Mesenchymal stem cell (in vitro differentiated cells and primary cell): ENCODE data around the gene SPATS2L.

ENCODE experiments used
- DNase-seq: peaks from one replicate; pipeline ENCODE4 v3.0.0-alpha.2; 2013
- H2AFZ ChIP-seq: one replicate; pipeline ENCODE4 v1.6.1; 2013; ENCODE audit warnings: low read depth, mild to moderate bottlenecking, control low read depth, inconsistent platforms, low read length, moderate library complexity
- H2AK5ac ChIP-seq: 2 replicates; pipeline ENCODE4 v1.6.1; 2013; ENCODE audit warnings: low read length, moderate library complexity, mild to moderate bottlenecking, inconsistent platforms; ENCODE audit not compliant: severe bottlenecking
- H2BK120ac ChIP-seq: one replicate; pipeline ENCODE4 v1.6.1; 2013; ENCODE audit warnings: low read depth, mild to moderate bottlenecking, inconsistent platforms, low read length, moderate library complexity
- H2BK12ac ChIP-seq, 2 experiments: one replicate each; pipeline ENCODE4 v1.6.1; 2013; ENCODE audit warnings: inconsistent platforms in 2 of 2, low read length in 2 of 2, mild to moderate bottlenecking in 2 of 2, moderate library complexity in 2 of 2, control low read depth in 1 of 2
- H2BK15ac ChIP-seq: one replicate; pipeline ENCODE4 v1.6.1; 2013; ENCODE audit warnings: mild to moderate bottlenecking, low read depth, inconsistent platforms; ENCODE audit not compliant: poor library complexity, severe bottlenecking
- H2BK5ac ChIP-seq: 2 replicates; pipeline ENCODE4 v1.6.1; 2013; ENCODE audit warnings: low read depth, mild to moderate bottlenecking, low read length, control low read depth, inconsistent platforms; ENCODE audit not compliant: poor library complexity, severe bottlenecking
- H3K14ac ChIP-seq, 2 experiments: one replicate each; pipeline ENCODE4 v1.6.1; 2013; ENCODE audit warnings: inconsistent platforms in 2 of 2, low read length in 2 of 2, control low read depth in 1 of 2, mild to moderate bottlenecking in 1 of 2, moderate library complexity in 1 of 2
- H3K18ac ChIP-seq, 2 experiments: one replicate each; pipeline ENCODE4 v1.6.1; 2013; ENCODE audit warnings: inconsistent platforms in 2 of 2, low read length in 2 of 2, control low read depth in 1 of 2, low read depth in 1 of 2, mild to moderate bottlenecking in 1 of 2
- H3K23ac ChIP-seq, 2 experiments: one replicate each; pipeline ENCODE4 v1.6.1; 2013; ENCODE audit warnings: inconsistent platforms in 2 of 2, low read length in 2 of 2, mild to moderate bottlenecking in 2 of 2, moderate library complexity in 2 of 2, control low read depth in 1 of 2
- H3K27ac ChIP-seq: 2 replicates; pipeline ENCODE4 v1.5.1; 2013; ENCODE audit warnings: mild to moderate bottlenecking, moderate library complexity, low read length, control low read depth, inconsistent platforms; ENCODE audit not compliant: poor library complexity, severe bottlenecking
- H3K27me3 ChIP-seq, 2 experiments: 2 replicates each; pipeline versions ENCODE4 v1.6.1 to v1.7.0; 2013; ENCODE audit warnings: low read length in 2 of 2, mild to moderate bottlenecking in 2 of 2, moderate library complexity in 2 of 2, control low read depth in 1 of 2, inconsistent platforms in 1 of 2; ENCODE audit not compliant: control insufficient read depth in 1 of 2, insufficient read depth in 1 of 2
- H3K36me3 ChIP-seq, 2 experiments: 2 replicates each; pipeline versions ENCODE4 v1.6.1 to v1.7.0; 2013; ENCODE audit warnings: low read length in 2 of 2, control low read depth in 1 of 2, inconsistent platforms in 1 of 2, low read depth in 1 of 2, mild to moderate bottlenecking in 1 of 2; ENCODE audit not compliant: insufficient read depth in 2 of 2, control insufficient read depth in 1 of 2
- H3K4ac ChIP-seq, 2 experiments: one replicate each; pipeline ENCODE4 v1.6.1; 2013; ENCODE audit warnings: inconsistent platforms in 2 of 2, low read length in 2 of 2, mild to moderate bottlenecking in 2 of 2, moderate library complexity in 2 of 2, control low read depth in 1 of 2, low read depth in 1 of 2
- H3K4me1 ChIP-seq: 2 replicates; pipeline ENCODE4 v1.6.1; 2013; ENCODE audit warnings: low read depth, low read length, control low read depth; ENCODE audit not compliant: control insufficient read depth, insufficient read depth
- H3K4me2 ChIP-seq: 2 replicates; pipeline ENCODE4 v1.6.1; 2013; ENCODE audit warnings: low read length, mild to moderate bottlenecking, inconsistent platforms; ENCODE audit not compliant: poor library complexity, severe bottlenecking
- H3K4me3 ChIP-seq, 2 experiments: 2 replicates each; pipeline versions ENCODE4 v1.5.1 to v1.7.0; 2013; ENCODE audit warnings: low read length in 2 of 2, mild to moderate bottlenecking in 2 of 2, control low read depth in 1 of 2, low read depth in 1 of 2; ENCODE audit not compliant: insufficient read depth in 1 of 2
- H3K79me1 ChIP-seq: replicated peaks from 2 replicates; pipeline ENCODE4 v1.6.1; 2013; ENCODE audit warnings: mild to moderate bottlenecking, control low read depth, low read length, inconsistent platforms; ENCODE audit not compliant: poor library complexity, severe bottlenecking
- H3K9ac ChIP-seq: 2 replicates; pipeline ENCODE4 v1.7.0; 2013; ENCODE audit warnings: mild to moderate bottlenecking, low read length, moderate library complexity
- H3K9me3 ChIP-seq: 2 replicates; pipeline ENCODE4 v1.7.0; 2013; ENCODE audit warnings: mild to moderate bottlenecking, low read length; ENCODE audit not compliant: control insufficient read depth
- H4K8ac ChIP-seq: one replicate; pipeline ENCODE4 v1.6.1; 2013; ENCODE audit warnings: inconsistent platforms, mild to moderate bottlenecking, low read length, moderate library complexity
- H4K91ac ChIP-seq: one replicate; pipeline ENCODE4 v1.6.1; 2013; ENCODE audit warnings: mild to moderate bottlenecking, low read length, inconsistent platforms
- WGBS: methylation state at CpG from one replicate; pipeline ENCODE4 v1.1.7; 2013; ENCODE audit warnings: mixed read lengths; 5-methylcytosine and 5-hydroxymethylcytosine counted together

SPATS2L gene

GRCh38 chr2:200442471-200442870, 136.0 kb downstream of the SPATS2L start:
- no peak overlapping the region for H2AK5ac ChIP-seq
- H4K8ac ChIP-seq = no peak overlapping the region
- H2BK120ac ChIP-seq = no peak overlapping the region
- peaks cover 20 to 49% of the 10 kb centered on the region in 2 experiments for H3K36me3 ChIP-seq
- no peak overlapping the region for H3K23ac ChIP-seq
- no peaks in the 10 kb centered on the region for H3K27me3 ChIP-seq
- H3K9ac ChIP-seq = peak overlapping the region; percentile 10
- H3K14ac ChIP-seq = no peak overlapping the region
- no peak overlapping the region for H3K4ac ChIP-seq
- H3K4me1 ChIP-seq = peaks cover 2% of the 10 kb centered on the region
- peak overlapping the region; percentile 53 for H3K27ac ChIP-seq
- H2BK15ac ChIP-seq = no peak overlapping the region
- no peak overlapping the region for H2AFZ ChIP-seq
- H3K18ac ChIP-seq = peak overlapping the region in 1 of 2 experiments; percentile 9
- no peak overlapping the region for H3K4me3 ChIP-seq
- H4K91ac ChIP-seq = no peak overlapping the region
- 86% methylated on average over 1 of the region's 1 CpG for WGBS
- no peak overlapping the region for H2BK12ac ChIP-seq
- no peaks in the 10 kb centered on the region for H3K9me3 ChIP-seq
- no peak overlapping the region for H3K4me2 ChIP-seq
- DNase-seq = peak; percentile 72
- peaks cover 23% of the 10 kb centered on the region for H3K79me1 ChIP-seq
- no peak overlapping the region for H2BK5ac ChIP-seq

DNA sequence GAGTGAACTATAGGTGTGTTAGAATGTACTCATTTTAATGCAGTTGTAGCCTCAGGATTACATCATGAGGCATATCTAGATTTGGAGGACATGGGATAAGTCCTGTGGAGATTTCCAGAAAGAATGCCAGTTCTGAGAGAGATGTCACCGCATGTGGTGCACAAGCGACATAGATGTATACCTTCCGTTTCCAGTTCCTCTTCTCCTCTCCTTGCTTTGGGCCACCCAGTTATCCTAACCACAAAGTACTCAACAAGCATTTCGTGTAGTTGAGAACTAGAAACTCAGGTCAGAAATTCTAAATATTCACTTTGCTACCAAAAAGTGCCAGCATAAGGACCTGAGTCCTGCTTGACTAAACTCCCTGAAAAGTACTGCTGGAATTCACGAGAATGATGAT, 136.9 kb downstream of the SPATS2L start:
- H3K27ac ChIP-seq = no peak overlapping the region
- peak overlapping the region in 1 of 2 experiments; percentile 38 for H3K18ac ChIP-seq
- H2BK120ac ChIP-seq = no peak overlapping the region
- H3K4ac ChIP-seq = no peak overlapping the region
- H3K79me1 ChIP-seq = peaks cover 26% of the 10 kb centered on the region
- no peak overlapping the region for H2BK15ac ChIP-seq
- H2BK5ac ChIP-seq = no peak overlapping the region
- H3K9me3 ChIP-seq = no peaks in the 10 kb centered on the region
- H3K4me2 ChIP-seq = no peak overlapping the region
- DNase-seq = no peak
- H3K36me3 ChIP-seq = peaks cover 25 to 45% of the 10 kb centered on the region in 2 experiments
- no peak overlapping the region for H3K14ac ChIP-seq
- H3K4me1 ChIP-seq = peaks cover 2% of the 10 kb centered on the region
- no peak overlapping the region for H2BK12ac ChIP-seq
- H2AFZ ChIP-seq = no peak overlapping the region
- WGBS = 94% methylated on average over 4 of the region's 5 CpGs
- no peak overlapping the region for H3K23ac ChIP-seq
- H3K27me3 ChIP-seq = no peaks in the 10 kb centered on the region
- no peak overlapping the region for H4K91ac ChIP-seq
- H4K8ac ChIP-seq = peak overlapping the region; percentile 33
- H3K9ac ChIP-seq = no peak overlapping the region
- H3K4me3 ChIP-seq = no peak overlapping the region
- H2AK5ac ChIP-seq = no peak overlapping the region

DNA sequence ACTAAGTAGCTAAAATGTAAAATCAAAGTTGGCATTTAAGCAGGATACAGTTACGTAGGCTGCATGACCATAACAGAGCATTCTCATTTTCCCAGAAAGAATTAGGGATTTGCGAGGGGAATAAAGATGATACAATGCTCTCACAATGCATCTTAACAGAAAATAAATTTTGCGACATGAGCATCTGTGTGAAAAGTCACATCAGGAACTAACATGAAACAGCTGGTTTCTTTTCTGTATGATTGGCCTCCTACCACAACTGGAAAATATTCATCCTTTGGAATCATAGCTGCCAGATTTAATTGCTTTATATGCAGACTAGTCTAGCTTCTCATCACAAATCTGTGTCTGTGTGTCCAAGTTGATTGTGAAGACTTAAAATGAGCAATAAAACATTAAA, 137.4 kb downstream of the SPATS2L start:
- Histone ChIP-seq H3K27me3 (no peaks in the 10 kb centered on the region), H3K23ac (no peak overlapping the region), H2BK12ac (no peak overlapping the region), H4K91ac (no peak overlapping the region), H3K4me3 (no peak overlapping the region), H3K27ac (no peak overlapping the region), H3K18ac (peak overlapping the region in 1 of 2 experiments; percentile 38), H2BK120ac (no peak overlapping the region), H3K9me3 (no peaks in the 10 kb centered on the region), H3K9ac (no peak overlapping the region), H3K4ac (no peak overlapping the region), H3K36me3 (peaks cover 25 to 47% of the 10 kb centered on the region in 2 experiments), H3K14ac (no peak overlapping the region), H3K79me1 (peaks cover 26% of the 10 kb centered on the region), H2BK15ac (no peak overlapping the region), H3K4me2 (no peak overlapping the region), H2AFZ (no peak overlapping the region), H3K4me1 (peaks cover 2% of the 10 kb centered on the region), H2BK5ac (no peak overlapping the region), H4K8ac (no peak overlapping the region), H2AK5ac (no peak overlapping the region)
- WGBS = 90% methylated on average over 3 of the region's 3 CpGs
- no peak for DNase-seq

- peaks cover 2% of the 10 kb centered on the region for H3K4me1 ChIP-seq
- no peak overlapping the region for H3K18ac ChIP-seq
- H3K23ac ChIP-seq = no peak overlapping the region
- H2AFZ ChIP-seq = no peak overlapping the region
- no peak overlapping the region for H4K91ac ChIP-seq
- DNase-seq = no peak
- no peak overlapping the region for H3K14ac ChIP-seq
- H2BK12ac ChIP-seq = no peak overlapping the region
- no peak overlapping the region for H2AK5ac ChIP-seq
- H3K4me2 ChIP-seq = no peak overlapping the region
- H3K36me3 ChIP-seq = peaks cover 25 to 46% of the 10 kb centered on the region in 2 experiments
- H3K27me3 ChIP-seq = no peaks in the 10 kb centered on the region
- no peak overlapping the region for H2BK15ac ChIP-seq
- H3K79me1 ChIP-seq = peaks cover 26% of the 10 kb centered on the region
- no peak overlapping the region for H3K4ac ChIP-seq
- H3K4me3 ChIP-seq = no peak overlapping the region
- H2BK120ac ChIP-seq = no peak overlapping the region
- H3K9me3 ChIP-seq = no peaks in the 10 kb centered on the region
- no peak overlapping the region for H3K9ac ChIP-seq
- H2BK5ac ChIP-seq = no peak overlapping the region
- H3K27ac ChIP-seq = no peak overlapping the region
- peak overlapping the region; percentile 47 for H4K8ac ChIP-seq
- 100% methylated on average over 2 of the region's 3 CpGs for WGBS
Measured at GRCh38 chr2:200444530-200444929, 138.0 kb downstream of the SPATS2L start.
